GDM1 (cell line): ENCODE measurements around the gene MT1A.

Experiments used
- DNase-seq: peaks from one replicate; lab custom pipeline; 2025; lab: John Stamatoyannopoulos, UW

Gene MT1A

GRCh38 chr16:56631832-56632155 lies 6.7 kb upstream of the MT1A start:
- DNase-seq, result no peak

- DNase-seq, result no peak
These were observed 6.2 kb upstream of the MT1A start, which contains the start of gene MT1M for GRCh38 chr16:56632156-56632847. MT1M (plus strand) TSS chr16:56632659; CDS start chr16:56632732, 73 bp downstream.

GRCh38 chr16:56632848-56633365 lies 5.6 kb upstream of the MT1A start:
- DNase-seq, result no peak

GRCh38 chr16:56633535-56633934 lies 4.9 kb upstream of the MT1A start:
- DNase-seq, result no peak

- DNase-seq, result no peak
These were observed 3.6 kb upstream of the MT1A start for GRCh38 chr16:56634715-56635440.

- DNase-seq, result no peak
These were observed 3.0 kb upstream of the MT1A start for GRCh38 chr16:56635441-56635967.

- DNase-seq, result no peak
These were observed 1.7 kb upstream of the MT1A start for GRCh38 chr16:56636616-56637413.

- DNase-seq, result no peak
These were observed 579 bp downstream of the MT1A start for GRCh38 chr16:56639045-56639444.

GRCh38 chr16:56640076-56640475 lies 1.6 kb downstream of the MT1A start:
- DNase-seq, result no peak

GRCh38 chr16:56641166-56641565 lies 2.7 kb downstream of the MT1A start:
- DNase-seq, result no peak

GRCh38 chr16:56643080-56643778 lies 4.8 kb downstream of the MT1A start:
- DNase-seq, result no peak

- no peak for DNase-seq
These were observed 5.4 kb downstream of the MT1A start for GRCh38 chr16:56643833-56644232.

- no peak for DNase-seq
These were observed 6.8 kb downstream of the MT1A start for GRCh38 chr16:56645311-56645710.

GRCh38 chr16:56645838-56646237 lies 7.4 kb downstream of the MT1A start:
- no peak for DNase-seq

GRCh38 chr16:56647641-56648431 lies 9.4 kb downstream of the MT1A start:
- no peak for DNase-seq

GRCh38 chr16:56649271-56649670 lies 10.8 kb downstream of the MT1A start:
- no peak for DNase-seq

- no peak for DNase-seq
These were observed 11.4 kb downstream of the MT1A start for GRCh38 chr16:56649820-56650219.

- DNase-seq, result no peak
These were observed 13.1 kb downstream of the MT1A start, which contains the start of gene MT1B for GRCh38 chr16:56651586-56651985. MT1B (plus strand) TSS chr16:56651886; CDS start chr16:56651954, 68 bp downstream.

- no peak for DNase-seq
These were observed 14.1 kb downstream of the MT1A start for GRCh38 chr16:56652600-56652999.

- DNase-seq, result no peak
These were observed 14.8 kb downstream of the MT1A start for GRCh38 chr16:56653218-56653617.
